ENCODE data around the gene SMG7. TPM values are rescaled to one million over a fixed set of nuclear protein-coding genes. Genes with fewer than 3 reads are reported as not detected.

The SMG7 gene
- total and polyA plus RNA-seq, 2 donors (not counting 3 experiments of a cell fraction or from before 2014, with no cell fraction given): 25.4 to 47.1 TPM

DNA sequence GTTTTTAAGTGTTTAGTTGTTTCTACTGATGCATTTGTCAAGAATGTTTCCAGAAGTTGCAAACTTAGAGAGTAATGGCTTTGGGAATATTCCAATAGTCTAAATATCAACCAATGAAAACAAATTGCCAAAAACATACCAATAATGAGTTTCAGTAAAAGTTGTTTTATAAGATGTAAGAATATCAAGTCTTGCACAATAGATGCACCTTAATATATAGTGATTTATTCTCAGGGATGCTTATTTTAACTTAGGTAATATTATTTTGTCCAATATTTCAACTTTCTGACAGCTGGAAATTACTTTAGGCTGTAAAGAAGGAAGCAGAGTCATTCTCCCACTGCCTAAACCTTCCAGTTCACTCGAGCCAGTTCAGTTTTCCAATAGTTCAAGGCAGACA, 48.8 kb upstream of the SMG7 start:
- POLR2A ChIA-PET: no interaction called here
- H3K9me3 ChIP-seq (replicated peaks; ENCODE audit: control insufficient read depth, insufficient read depth, low read length): no peaks in the 10 kb centered on the region
- no peak overlapping the region for H3K27ac ChIP-seq (ENCODE audit: insufficient read depth, low read depth, low read length)
- H3K4me1 ChIP-seq (ENCODE audit: control insufficient read depth, extremely low read depth, insufficient read depth, low read length): no peaks in the 10 kb centered on the region
- no peak overlapping the region for H3K9ac ChIP-seq (replicated peaks; ENCODE audit: extremely low read depth, insufficient read depth, low read length)
- no peak for TF ChIP-seq POLR2AphosphoS5 (IDR thresholded peaks at IDR 0.05; ENCODE audit: insufficient read depth, low read depth, low read length)
- TF ChIP-seq, protein P1, sequence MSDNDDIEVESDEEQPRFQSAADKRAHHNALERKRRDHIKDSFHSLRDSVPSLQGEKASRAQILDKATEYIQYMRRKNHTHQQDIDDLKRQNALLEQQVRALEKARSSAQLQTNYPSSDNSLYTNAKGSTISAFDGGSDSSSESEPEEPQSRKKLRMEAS (IDR thresholded peaks at IDR 0.05; ENCODE audit: insufficient read depth, insufficient read length): no peak
- no peak for TF ChIP-seq JUN (IDR thresholded peaks at IDR 0.05; ENCODE audit: borderline replicate concordance, insufficient read depth, insufficient read length, low read depth)
- TF ChIP-seq GATA2 (IDR thresholded peaks at IDR 0.05; ENCODE audit: insufficient read depth, insufficient read length, low read depth, low read length): no peak
- no peak for TF ChIP-seq EZH2 (IDR thresholded peaks at IDR 0.05; ENCODE audit: borderline replicate concordance, low read depth, low read length, severe bottlenecking)
- TF ChIP-seq FOS (IDR thresholded peaks at IDR 0.05; ENCODE audit: borderline replicate concordance, insufficient read depth, low read length): no peak
- TF ChIP-seq MYC (IDR thresholded peaks at IDR 0.05; ENCODE audit: low read depth, low read length): no peak
- no peak for TF ChIP-seq POLR2A (IDR thresholded peaks at IDR 0.05; ENCODE audit: low read depth, low read length)
- TF ChIP-seq, protein P2, sequence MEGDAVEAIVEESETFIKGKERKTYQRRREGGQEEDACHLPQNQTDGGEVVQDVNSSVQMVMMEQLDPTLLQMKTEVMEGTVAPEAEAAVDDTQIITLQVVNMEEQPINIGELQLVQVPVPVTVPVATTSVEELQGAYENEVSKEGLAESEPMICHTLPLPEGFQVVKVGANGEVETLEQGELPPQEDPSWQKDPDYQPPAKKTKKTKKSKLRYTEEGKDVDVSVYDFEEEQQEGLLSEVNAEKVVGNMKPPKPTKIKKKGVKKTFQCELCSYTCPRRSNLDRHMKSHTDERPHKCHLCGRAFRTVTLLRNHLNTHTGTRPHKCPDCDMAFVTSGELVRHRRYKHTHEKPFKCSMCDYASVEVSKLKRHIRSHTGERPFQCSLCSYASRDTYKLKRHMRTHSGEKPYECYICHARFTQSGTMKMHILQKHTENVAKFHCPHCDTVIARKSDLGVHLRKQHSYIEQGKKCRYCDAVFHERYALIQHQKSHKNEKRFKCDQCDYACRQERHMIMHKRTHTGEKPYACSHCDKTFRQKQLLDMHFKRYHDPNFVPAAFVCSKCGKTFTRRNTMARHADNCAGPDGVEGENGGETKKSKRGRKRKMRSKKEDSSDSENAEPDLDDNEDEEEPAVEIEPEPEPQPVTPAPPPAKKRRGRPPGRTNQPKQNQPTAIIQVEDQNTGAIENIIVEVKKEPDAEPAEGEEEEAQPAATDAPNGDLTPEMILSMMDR (IDR thresholded peaks at IDR 0.05; ENCODE audit: extremely low read depth in 1 of 2, insufficient read depth in 1 of 2, low read depth in 1 of 2, low read length in 2 of 2): no peak
- H4K20me1 ChIP-seq (replicated peaks; ENCODE audit: control insufficient read depth, extremely low read depth, insufficient read depth, low read length): no peaks in the 10 kb centered on the region
- dilution Hi-C loops (cut with MboI; ENCODE audit: extremely low pct_ligation_motif_present, low sequenced_read_pairs) (no loop called here), intact Hi-C loops (cut with micrococcal nuclease) (no loop called here)
- no peaks in the 10 kb centered on the region for H3K79me2 ChIP-seq (ENCODE audit: control insufficient read depth, insufficient read depth, low read length)
- H3K4me2 ChIP-seq (ENCODE audit: insufficient read depth, low read length): no peak overlapping the region
- DNase-seq (ENCODE audit: low read depth, low spot score): no peak
- CTCF ChIA-PET: no interaction called here
- no TSS peak for BruUV-seq (replicated peaks)
- H3K9me1 ChIP-seq (replicated peaks; ENCODE audit: control insufficient read depth, extremely low read depth, insufficient read depth, low read length): no peaks in the 10 kb centered on the region
- H3K36me3 ChIP-seq (ENCODE audit: control insufficient read depth in 2 of 2, extremely low read depth in 1 of 2, insufficient read depth in 2 of 2, low read length in 2 of 2): no peaks in the 10 kb centered on the region
- no peak overlapping the region for H2AFZ ChIP-seq (ENCODE audit: low read depth, low read length)
- peaks cover 20 to 27% of the 10 kb centered on the region in 2 experiments for H3K27me3 ChIP-seq (ENCODE audit: control insufficient read depth in 2 of 2, insufficient read depth in 2 of 2, low read length in 2 of 2)
- FAIRE-seq: no peak
- no peak overlapping the region for H3K4me3 ChIP-seq (replicated peaks in 1 of 3; ENCODE audit: insufficient read depth in 1 of 3, low read depth in 1 of 3, low read length in 3 of 3)
